Activated CD4-positive, alpha-beta T cell treated with anti-CD3 and anti-CD28 coated beads for 36 hours (primary cell): ENCODE results near the gene CD44. TPM values are rescaled to one million over a fixed set of nuclear protein-coding genes. Genes with fewer than 3 reads are reported as not detected.

Experiments
- ATAC-seq: fragments of 200-7000 bp; cut with Tn5 transposase; one replicate; pipeline ENCODE4 v1.10.0; 2021; ENCODE audit warnings: mild to moderate bottlenecking, moderate library complexity
- CTCF ChIA-PET: fragments of 350-600 bp; sonication (Branson Sonifier 250); formaldehyde crosslinking; loops from one replicate; lab custom pipeline; 2021; ENCODE audit warnings: antibody characterized with exemption; lab: Charles Lee
- POLR2A ChIA-PET: fragments of 350-600 bp; sonication (Branson Sonifier 250); formaldehyde crosslinking; loops from one replicate; lab custom pipeline; 2021; ENCODE audit warnings: antibody characterized with exemption, inconsistent platforms; lab: Charles Lee
- DNase-seq: peaks from one replicate; pipeline ENCODE4 v3.0.0-alpha.2; 2020
- H3K27ac Mint-ChIP-seq: one replicate; pipeline ENCODE4 v1.8.0; 2021; ENCODE audit warnings: mixed read lengths
- H3K27me3 Mint-ChIP-seq: one replicate; pipeline ENCODE4 v1.8.0; 2021; ENCODE audit warnings: mixed read lengths
- H3K36me3 Mint-ChIP-seq: one replicate; pipeline ENCODE4 v1.8.0; 2021; ENCODE audit warnings: low read depth, mixed read lengths
- H3K4me1 Mint-ChIP-seq: one replicate; pipeline ENCODE4 v1.8.0; 2021; ENCODE audit warnings: mixed read lengths
- H3K4me3 Mint-ChIP-seq: one replicate; pipeline ENCODE4 v1.8.0; 2021; ENCODE audit warnings: mild to moderate bottlenecking, moderate library complexity, mixed read lengths
- H3K9me3 Mint-ChIP-seq: one replicate; pipeline ENCODE4 v1.8.0; 2021; ENCODE audit warnings: low read depth, mixed read lengths
- intact Hi-C, 2 experiments: fragments of 100-400 bp; cut with DNase I in 1 of 2; cut with micrococcal nuclease in 1 of 2; formaldehyde crosslinking; loops; one replicate each; pipeline versions ENCODE4 v1.14.2 to v1.15.1; 2022 to 2024; cut with DNase I, micrococcal nuclease
- total RNA-seq, 2 experiments: library from RNA; stranded (reverse); gene quantifications; one replicate each; pipeline ENCODE4 v1.2.3, GENCODE V29; 2021

CD44 gene
- total RNA-seq, 2 experiments from 2014 or later, result 357 to 435 TPM

- H3K27me3 Mint-ChIP-seq, result no peaks in the 10 kb centered on the region
- ATAC-seq (no peak), DNase-seq (no peak)
- H3K4me1 Mint-ChIP-seq, result peaks cover 36% of the 10 kb centered on the region
- H3K36me3 Mint-ChIP-seq, result no peaks in the 10 kb centered on the region
- ChIA-PET POLR2A (interaction anchor here (0.6 kb wide), 1 partner anchor 14 kb away, joined by 3 read pairs; no protein-coding TSS in a partner anchor), CTCF (interaction anchor here (1.4 kb wide), 1 partner anchor 25 kb away, joined by 3 read pairs; no protein-coding TSS in a partner anchor)
- H3K27ac Mint-ChIP-seq, result no peak overlapping the region
- intact Hi-C loops, result no loop called here
- H3K9me3 Mint-ChIP-seq, result no peaks in the 10 kb centered on the region
- H3K4me3 Mint-ChIP-seq, result no peak overlapping the region
Measured at GRCh38 chr11:35112846-35113105, 26.2 kb upstream of the CD44 start.

DNA sequence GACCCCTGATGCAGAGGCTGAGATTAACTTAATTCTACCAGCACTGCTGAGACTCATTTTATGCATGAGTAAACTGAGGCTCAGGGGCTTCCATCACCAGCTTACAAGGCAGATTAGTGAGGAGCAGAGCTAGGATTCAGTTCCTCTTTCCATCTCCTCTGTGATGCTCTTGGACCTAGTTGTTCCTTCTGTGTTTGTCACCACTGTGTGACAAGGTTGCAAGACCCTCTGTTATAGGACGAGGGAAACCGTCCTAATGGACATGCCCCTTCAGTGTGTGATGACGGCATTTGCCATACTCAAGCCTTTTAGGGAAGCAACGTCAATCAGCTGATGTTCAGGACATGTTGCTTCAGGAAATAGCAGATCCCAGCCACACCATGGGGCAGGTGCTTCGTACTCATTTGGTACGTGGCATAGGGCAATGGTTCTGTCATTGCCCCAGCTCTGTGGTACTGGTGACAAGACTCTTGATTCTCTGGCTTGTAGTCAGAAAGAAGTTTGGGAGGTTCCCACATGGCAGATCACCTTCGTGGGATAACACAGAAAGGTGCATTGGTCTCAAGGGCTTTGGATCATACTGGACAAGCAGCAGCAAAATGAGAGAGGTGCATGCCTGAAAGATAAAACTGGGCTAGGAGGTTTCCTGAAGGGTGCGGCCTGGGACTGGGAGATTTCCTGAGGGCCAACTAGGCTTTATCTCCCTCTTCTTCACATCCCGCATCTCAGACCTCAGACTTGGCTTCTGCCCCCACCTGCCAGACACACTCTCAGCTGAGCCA is 23.9 kb upstream of the CD44 start:
- Mint-ChIP-seq H3K36me3 (no peaks in the 10 kb centered on the region), H3K4me1 (peaks cover 21% of the 10 kb centered on the region), H3K27me3 (no peaks in the 10 kb centered on the region), H3K9me3 (no peaks in the 10 kb centered on the region), H3K4me3 (no peak overlapping the region), H3K27ac (no peak overlapping the region)
- POLR2A ChIA-PET, result no interaction called here
- DNase-seq (no peak), ATAC-seq (no peak)
- CTCF ChIA-PET, result interaction anchor here (0.8 kb wide), 1 partner anchor 150 kb away, joined by 4 read pairs; no protein-coding TSS in a partner anchor
- intact Hi-C loops, result no loop called here

DNA sequence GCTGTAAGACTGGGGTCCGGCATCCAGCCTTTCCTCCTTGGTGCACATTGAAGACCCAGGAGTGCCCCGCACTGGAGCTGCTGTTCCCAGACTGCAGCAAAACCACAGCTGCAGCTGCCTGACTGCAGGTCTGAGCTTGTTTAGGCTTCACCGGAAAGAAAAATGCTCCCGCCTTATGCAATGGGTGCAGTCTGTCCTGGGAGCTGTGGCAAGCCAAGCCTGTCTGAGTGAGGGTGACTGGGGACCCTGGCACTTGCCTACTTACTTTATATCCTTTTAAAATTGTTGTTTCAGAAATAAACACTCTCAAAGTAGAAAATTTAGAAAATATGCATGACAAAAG is 23.3 kb upstream of the CD44 start:
- H3K27me3 Mint-ChIP-seq, result no peaks in the 10 kb centered on the region
- ATAC-seq, result no peak

DNA sequence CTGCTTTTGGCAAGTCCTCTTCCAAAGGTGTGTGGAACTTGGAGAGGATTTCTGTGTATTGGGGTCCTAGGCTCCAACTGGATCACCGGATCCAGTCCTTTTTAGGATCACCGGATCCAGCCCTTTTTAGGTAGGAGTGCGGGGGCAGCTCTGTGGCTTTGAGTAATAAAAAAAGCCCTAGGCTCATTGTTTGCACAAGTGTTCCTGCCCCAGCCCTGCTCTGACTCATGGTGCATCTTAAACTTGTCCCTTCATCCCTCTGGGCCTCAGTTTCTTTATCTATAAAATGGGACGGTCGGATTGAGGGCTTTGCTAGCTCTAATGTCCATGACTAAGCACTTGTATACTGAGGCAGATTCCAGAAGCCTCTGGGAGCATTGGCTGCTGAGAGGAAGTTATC is 22.7 kb upstream of the CD44 start:
- ATAC-seq, result no peak
- ChIA-PET CTCF (interaction anchor here (0.8 to 0.9 kb wide), 2 partner anchors 149 to 666 kb away, joined by 3 to 4 read pairs; no protein-coding TSS in a partner anchor), POLR2A (no interaction called here)
- Mint-ChIP-seq H3K4me1 (peaks cover 15% of the 10 kb centered on the region), H3K9me3 (no peaks in the 10 kb centered on the region), H3K36me3 (no peaks in the 10 kb centered on the region), H3K4me3 (no peak overlapping the region), H3K27me3 (no peaks in the 10 kb centered on the region), H3K27ac (no peak overlapping the region)
- intact Hi-C loops, result no loop called here
- no peak for DNase-seq

More for the DNA sequence above, 23.3 kb upstream of the CD44 start:
- intact Hi-C loops, result no loop called here
- H3K36me3 Mint-ChIP-seq, result no peaks in the 10 kb centered on the region
- H3K4me3 Mint-ChIP-seq, result no peak overlapping the region
- ChIA-PET POLR2A (no interaction called here), CTCF (interaction anchor here (0.8 kb wide), 1 partner anchor 150 kb away, joined by 4 read pairs; no protein-coding TSS in a partner anchor)
- no peak for DNase-seq
- peaks cover 19% of the 10 kb centered on the region for H3K4me1 Mint-ChIP-seq
- H3K27ac Mint-ChIP-seq, result no peak overlapping the region
- no peaks in the 10 kb centered on the region for H3K9me3 Mint-ChIP-seq

GRCh38 chr11:35116762-35117640 is 22.0 kb upstream of the CD44 start:
- Mint-ChIP-seq H3K27me3 (no peaks in the 10 kb centered on the region), H3K27ac (no peak overlapping the region), H3K4me3 (no peak overlapping the region), H3K9me3 (no peaks in the 10 kb centered on the region), H3K36me3 (no peaks in the 10 kb centered on the region), H3K4me1 (peaks cover 17% of the 10 kb centered on the region)
- intact Hi-C loops, result no loop called here
- ATAC-seq (no peak), DNase-seq (no peak)
- CTCF ChIA-PET, result interaction anchor here (0.9 kb wide), 2 partner anchors 30 to 665 kb away, joined by 3 read pairs; no protein-coding TSS in a partner anchor
- POLR2A ChIA-PET, result no interaction called here

DNA sequence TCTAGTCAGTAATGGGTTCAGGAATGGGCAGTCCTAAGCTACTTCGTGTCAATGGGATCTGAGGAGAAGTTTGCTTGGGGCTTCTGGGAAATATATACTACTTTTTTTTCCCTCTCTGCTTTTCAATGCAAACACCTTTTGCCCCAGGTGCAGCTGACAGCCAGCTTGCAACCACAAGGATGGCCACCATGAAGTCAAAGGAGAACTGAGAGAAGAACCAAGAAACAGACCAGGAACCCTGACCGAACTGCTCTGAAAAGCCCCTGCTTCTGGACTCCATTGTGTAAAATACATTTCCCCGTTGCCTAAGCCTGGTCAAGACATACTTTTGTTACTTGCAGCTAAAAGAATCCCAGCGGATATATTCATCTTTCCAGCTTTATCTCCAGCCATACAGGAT is 20.1 kb upstream of the CD44 start:
- DNase-seq, result no peak
- CTCF ChIA-PET, result interaction anchor here (1.7 kb wide), 1 partner anchor 21 kb away, joined by 4 read pairs; no protein-coding TSS in a partner anchor

GRCh38 chr11:35121326-35121865 is 17.6 kb upstream of the CD44 start:
- Mint-ChIP-seq H3K36me3 (no peaks in the 10 kb centered on the region), H3K27ac (no peak overlapping the region), H3K27me3 (no peaks in the 10 kb centered on the region), H3K4me1 (peaks cover 44% of the 10 kb centered on the region), H3K4me3 (no peak overlapping the region), H3K9me3 (no peaks in the 10 kb centered on the region)
- CTCF ChIA-PET, result no interaction called here
- POLR2A ChIA-PET, result no interaction called here
- ATAC-seq, result peak; percentile 25
- peak; percentile 53 for DNase-seq
- intact Hi-C loops, result no loop called here

More for the DNA sequence above, 20.1 kb upstream of the CD44 start:
- H3K27me3 Mint-ChIP-seq, result no peaks in the 10 kb centered on the region
- H3K4me1 Mint-ChIP-seq, result peaks cover 27% of the 10 kb centered on the region
- H3K36me3 Mint-ChIP-seq, result no peaks in the 10 kb centered on the region
- intact Hi-C loops, result no loop called here
- no peaks in the 10 kb centered on the region for H3K9me3 Mint-ChIP-seq
- no peak overlapping the region for H3K4me3 Mint-ChIP-seq
- H3K27ac Mint-ChIP-seq, result no peak overlapping the region
- POLR2A ChIA-PET, result no interaction called here
- ATAC-seq, result no peak

DNA sequence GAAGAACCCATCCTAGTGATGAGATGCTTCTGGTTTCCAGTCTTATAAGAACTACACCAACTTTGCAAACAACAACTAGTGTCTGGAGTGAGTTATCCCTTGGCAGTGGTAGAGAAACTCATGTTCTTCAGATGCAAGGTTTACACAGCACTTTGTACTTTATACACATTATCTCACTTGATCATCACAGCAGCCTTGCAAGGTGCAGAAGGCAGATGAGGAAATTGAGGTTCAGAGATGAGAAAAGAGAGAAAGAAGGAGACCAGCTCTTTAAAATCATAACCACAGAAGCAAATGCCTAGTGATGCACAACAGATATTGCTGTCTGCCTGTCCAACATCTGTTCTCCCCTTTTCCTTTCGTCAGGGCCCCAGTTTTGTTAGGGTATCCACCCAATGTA is 16.7 kb upstream of the CD44 start:
- ChIA-PET POLR2A (no interaction called here), CTCF (no interaction called here)
- DNase-seq (no peak), ATAC-seq (peak; percentile 11)
- Mint-ChIP-seq H3K9me3 (no peaks in the 10 kb centered on the region), H3K27ac (peak overlapping the region; percentile 47), H3K4me1 (peaks cover 53% of the 10 kb centered on the region), H3K4me3 (no peak overlapping the region), H3K36me3 (no peaks in the 10 kb centered on the region), H3K27me3 (no peaks in the 10 kb centered on the region)
- intact Hi-C loops, result no loop called here

GRCh38 chr11:35126000-35126878 is 12.7 kb upstream of the CD44 start:
- CTCF ChIA-PET, result interaction anchor here (0.6 to 1.7 kb wide), 13 partner anchors 15 to 209 kb away, joined by 3 to 5 read pairs (median 4); no protein-coding TSS in a partner anchor
- H3K9me3 Mint-ChIP-seq, result no peaks in the 10 kb centered on the region
- H3K27ac Mint-ChIP-seq, result peak overlapping the region; percentile 92
- peaks cover 69% of the 10 kb centered on the region for H3K4me1 Mint-ChIP-seq
- no peaks in the 10 kb centered on the region for H3K36me3 Mint-ChIP-seq
- POLR2A ChIA-PET, result interaction anchor here (0.7 to 1.1 kb wide), 4 partner anchors 13 to 138 kb away, joined by 3 to 9 read pairs (median 3); no protein-coding TSS in a partner anchor
- DNase-seq (peak; percentile 76), ATAC-seq (peak; percentile 82)
- intact Hi-C loops, result loop anchor here (1.0 to 2.0 kb wide), 4 partner anchors 19 to 86 kb away; no protein-coding TSS in a partner anchor
- peak overlapping the region; percentile 58 for H3K4me3 Mint-ChIP-seq
- no peaks in the 10 kb centered on the region for H3K27me3 Mint-ChIP-seq

- ChIA-PET CTCF (interaction anchor here (0.6 to 1.7 kb wide), 10 partner anchors 14 to 210 kb away, joined by 3 to 5 read pairs (median 4); no protein-coding TSS in a partner anchor), POLR2A (interaction anchor here (0.5 to 1.1 kb wide), 5 partner anchors 14 to 264 kb away, joined by 3 to 9 read pairs (median 3); no protein-coding TSS in a partner anchor)
- Mint-ChIP-seq H3K4me3 (peak overlapping the region; percentile 58), H3K9me3 (no peaks in the 10 kb centered on the region), H3K4me1 (peaks cover 69% of the 10 kb centered on the region), H3K27me3 (no peaks in the 10 kb centered on the region), H3K36me3 (no peaks in the 10 kb centered on the region), H3K27ac (peak overlapping the region; percentile 92)
- intact Hi-C loops, result loop anchor here (1.0 to 2.0 kb wide), 4 partner anchors 18 to 87 kb away; no protein-coding TSS in a partner anchor
- no peak for DNase-seq
- ATAC-seq, result no peak
Measured at GRCh38 chr11:35126879-35127581, 11.9 kb upstream of the CD44 start.
